Measurements from ENCODE around the gene KRT84.
"Not testable (repeated sequence)": the region's sequence is repeated elsewhere in the genome, so short reads cannot be mapped to it uniquely, and the experiment has no call there.

KRT84 gene

GRCh38 chr12:52359621-52360061 lies 25.8 kb downstream of the KRT84 start:
- no peak for DNase-seq (ENCODE audit: low read depth)

- DNase-seq (ENCODE audit: low read depth): no peak
Measured at GRCh38 chr12:52358575-52359350, 26.7 kb downstream of the KRT84 start.

GRCh38 chr12:52356762-52357580 lies 28.5 kb downstream of the KRT84 start:
- DNase-seq (ENCODE audit: low read depth): no peak

GRCh38 chr12:52356031-52356761 lies 29.3 kb downstream of the KRT84 start:
- DNase-seq (ENCODE audit: low read depth): no peak

DNA sequence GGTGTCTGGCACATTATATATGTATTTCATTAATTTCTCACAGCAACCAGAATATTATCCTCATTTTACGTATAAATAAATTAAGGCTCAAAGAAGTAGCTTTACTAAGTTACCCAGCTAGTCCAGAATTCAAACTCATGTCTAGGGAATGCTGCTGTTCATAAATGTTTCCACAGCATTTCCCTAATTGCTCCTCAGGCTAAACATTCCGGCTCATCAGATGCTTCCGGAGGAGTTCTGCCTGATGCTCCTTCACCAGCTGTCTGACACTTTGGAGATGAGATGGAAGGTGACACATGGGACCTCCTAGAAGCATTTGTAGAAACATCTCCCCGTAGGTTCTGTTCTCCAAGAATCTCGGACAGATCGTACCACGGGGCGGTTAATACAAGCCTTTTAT lies 30.3 kb downstream of the KRT84 start:
- no peak for DNase-seq (ENCODE audit: low read depth)

- no peak for DNase-seq (ENCODE audit: low read depth)
Measured at GRCh38 chr12:52354200-52354599, 31.3 kb downstream of the KRT84 start.

DNA sequence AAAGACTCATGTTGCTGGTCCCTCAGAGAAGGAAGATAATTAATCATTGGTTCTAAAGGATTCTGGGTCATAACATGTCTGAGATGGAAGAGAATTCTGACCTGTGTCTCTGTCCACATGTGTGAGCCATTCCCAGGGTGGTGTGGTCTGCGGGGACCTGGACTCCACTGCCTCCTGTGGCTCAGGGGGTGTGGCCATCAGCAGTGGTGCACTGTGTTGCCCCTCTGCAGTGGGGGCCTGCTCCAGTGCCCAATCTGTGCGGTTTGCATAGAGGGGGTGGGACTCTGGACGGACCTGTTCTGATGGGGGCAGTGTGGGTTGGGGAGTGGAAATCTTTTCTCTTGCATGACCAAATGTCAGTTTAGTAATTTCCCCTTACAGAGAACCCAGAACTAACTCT lies 31.7 kb downstream of the KRT84 start:
- DNase-seq (ENCODE audit: low read depth): no peak

DNA sequence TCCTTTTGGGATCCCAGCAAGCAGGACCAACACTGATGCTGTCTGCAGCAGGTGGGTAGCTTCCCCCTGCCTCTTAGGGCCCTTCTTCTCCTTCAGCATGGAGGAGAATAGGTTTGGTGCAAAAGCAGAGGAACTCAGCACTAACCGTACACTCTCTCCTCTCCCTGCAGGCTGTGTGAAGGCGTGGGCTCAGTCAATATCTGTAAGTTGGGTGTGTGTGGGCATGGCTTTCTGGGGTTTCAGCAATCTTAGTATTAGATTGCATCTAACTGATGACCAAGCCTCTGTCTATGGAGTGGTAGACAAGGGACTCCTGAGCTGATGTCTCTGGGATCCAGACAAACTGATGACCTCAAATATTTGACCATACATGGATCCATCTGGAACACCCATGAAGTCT lies 32.5 kb downstream of the KRT84 start:
- no peak for DNase-seq (ENCODE audit: low read depth)

GRCh38 chr12:52351196-52352059 lies 34.0 kb downstream of the KRT84 start:
- DNase-seq (ENCODE audit: low read depth): no peak

- no peak for DNase-seq (ENCODE audit: low read depth)
Measured at GRCh38 chr12:52350786-52351185, 34.7 kb downstream of the KRT84 start.

DNA sequence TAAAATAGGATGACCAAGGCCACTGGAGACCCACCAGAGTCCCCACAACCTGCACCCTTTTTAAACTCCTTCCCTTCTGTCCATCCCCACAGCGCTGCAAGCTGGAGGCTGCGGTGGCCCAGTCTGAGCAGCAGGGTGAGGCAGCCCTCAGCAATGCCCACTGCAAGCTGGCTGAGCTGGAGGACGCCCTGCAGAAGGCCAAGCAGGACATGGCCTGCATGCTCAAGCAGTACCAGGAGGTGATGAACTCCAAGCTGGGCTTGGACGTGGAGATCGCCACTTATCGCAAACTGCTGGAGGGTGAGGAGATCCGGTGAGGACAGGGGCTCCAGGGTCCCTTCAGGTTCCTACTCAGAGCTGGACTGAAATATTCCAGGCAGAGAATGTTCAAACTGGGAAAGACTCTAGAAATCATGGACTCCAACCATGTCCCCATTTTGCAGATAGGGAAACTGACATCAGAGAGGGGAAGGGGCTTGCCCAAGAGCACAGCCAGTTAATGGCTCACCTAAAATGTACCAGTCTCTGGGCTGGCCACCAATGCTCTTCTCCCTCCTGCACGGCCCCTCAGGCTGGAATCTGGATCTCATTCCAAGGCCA lies 35.3 kb downstream of the KRT84 start:
- DNase-seq (ENCODE audit: low read depth): no peak

DNA sequence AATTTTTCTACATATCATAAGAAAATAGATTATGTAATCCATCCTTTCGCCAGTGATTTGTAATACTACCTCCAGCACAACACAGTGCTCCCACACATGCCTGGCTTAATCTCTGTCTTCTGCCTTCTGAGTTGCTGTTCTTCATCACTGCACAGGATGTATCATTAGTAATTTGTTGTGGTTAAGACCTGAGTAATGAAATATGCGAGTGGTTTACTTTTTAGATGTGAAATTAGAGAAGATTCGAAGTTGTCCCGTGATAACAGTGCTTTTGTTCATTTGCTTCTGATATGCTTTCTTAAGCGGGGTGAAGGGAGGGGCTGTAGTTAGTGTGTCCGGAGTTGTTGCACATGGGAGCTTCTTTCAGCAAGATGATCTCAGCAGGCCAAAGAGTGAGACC lies 36.3 kb downstream of the KRT84 start:
- DNase-seq (ENCODE audit: low read depth): no peak

DNA sequence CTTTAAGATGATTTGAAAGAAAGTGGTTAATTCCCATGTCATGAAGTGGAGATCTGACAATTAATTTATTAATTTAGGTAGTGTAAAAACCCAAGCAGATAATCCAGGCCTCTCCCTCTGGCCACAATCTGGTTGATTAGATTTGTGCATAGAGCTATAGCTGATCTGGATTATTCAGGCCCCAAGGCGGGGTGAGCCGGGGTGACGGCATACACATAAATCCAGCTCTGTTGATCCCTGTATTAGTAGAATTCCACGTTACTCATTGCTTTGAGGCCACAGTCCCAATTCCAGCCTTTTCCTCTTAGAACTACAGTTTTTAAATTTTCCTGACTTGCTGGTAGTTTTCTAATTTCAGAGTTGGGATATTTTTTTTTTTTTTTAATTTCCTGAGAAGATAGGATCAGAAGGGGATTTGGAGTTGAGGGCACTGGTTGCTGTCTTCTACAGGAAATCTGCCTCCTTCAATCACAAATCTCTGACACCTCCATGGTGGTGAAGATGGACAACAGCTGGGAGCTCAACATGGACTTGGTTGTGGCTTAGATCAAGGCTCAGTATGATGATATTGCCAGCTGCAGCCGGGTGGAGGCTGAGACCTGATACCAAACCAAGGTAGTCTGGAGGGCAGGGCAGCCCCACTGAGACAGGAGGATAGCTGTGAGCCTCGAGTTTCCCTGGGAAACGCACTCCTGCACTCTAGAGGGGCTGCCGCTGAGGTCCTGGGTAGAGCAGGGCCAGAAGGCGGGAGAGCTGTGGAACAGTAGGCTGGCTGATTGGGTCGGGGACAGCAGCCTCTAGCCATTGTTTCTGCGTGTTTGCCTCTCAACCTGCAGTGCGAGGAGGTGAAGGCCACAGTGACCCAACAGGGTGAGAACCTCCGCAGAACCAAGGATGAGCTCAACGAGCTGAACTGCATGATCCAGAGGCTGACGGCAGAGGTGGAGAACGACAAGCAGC lies 37.6 kb downstream of the KRT84 start:
- DNase-seq (ENCODE audit: low read depth): no peak

DNA sequence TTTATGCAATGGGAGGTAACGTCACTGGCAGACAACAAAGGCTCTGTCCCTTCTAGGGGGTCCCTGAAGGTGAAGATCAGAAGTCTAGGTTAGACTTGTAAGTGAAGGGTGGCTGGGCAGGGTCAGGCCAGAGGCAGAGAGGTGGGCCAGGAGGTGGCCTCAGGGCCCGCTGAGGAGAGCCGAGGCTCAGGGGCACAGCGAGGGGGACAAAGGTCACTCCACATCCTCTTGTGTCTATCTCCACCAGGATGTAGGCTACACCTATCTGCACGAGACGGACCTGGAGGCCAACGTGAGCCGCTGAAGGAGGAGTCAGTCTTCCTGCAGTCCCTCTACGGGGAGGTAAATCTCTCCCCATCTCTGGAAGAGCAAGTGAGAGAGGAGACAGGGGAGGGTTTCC lies 38.4 kb downstream of the KRT84 start:
- no peak for DNase-seq (ENCODE audit: low read depth)

- DNase-seq (ENCODE audit: low read depth): no peak
Measured at GRCh38 chr12:52346593-52346992, 38.9 kb downstream of the KRT84 start.

- not testable (repeated sequence) for DNase-seq (ENCODE audit: low read depth)
Measured at GRCh38 chr12:52345041-52345440, 40.4 kb downstream of the KRT84 start.

DNA sequence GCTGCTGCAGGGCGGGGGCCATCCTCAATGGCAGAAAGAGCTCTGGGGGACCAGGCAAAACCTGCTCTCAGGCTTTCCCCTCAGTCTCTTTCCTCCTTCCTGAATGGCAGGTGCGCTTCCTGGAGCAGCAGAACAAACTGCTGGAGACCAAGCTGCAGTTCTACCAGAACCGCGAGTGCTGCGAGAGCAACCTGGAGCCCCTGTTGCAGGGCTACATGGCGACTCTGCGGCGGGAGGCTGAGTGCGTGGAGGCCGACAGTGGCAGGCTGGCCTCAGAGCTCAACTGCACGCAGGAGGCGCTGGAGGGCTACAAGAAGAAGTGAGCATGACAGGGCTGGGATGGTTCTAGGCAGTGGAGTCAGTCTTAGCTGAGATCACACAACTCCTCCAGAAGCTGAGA lies 41.3 kb downstream of the KRT84 start:
- DNase-seq (ENCODE audit: low read depth): no peak

DNA sequence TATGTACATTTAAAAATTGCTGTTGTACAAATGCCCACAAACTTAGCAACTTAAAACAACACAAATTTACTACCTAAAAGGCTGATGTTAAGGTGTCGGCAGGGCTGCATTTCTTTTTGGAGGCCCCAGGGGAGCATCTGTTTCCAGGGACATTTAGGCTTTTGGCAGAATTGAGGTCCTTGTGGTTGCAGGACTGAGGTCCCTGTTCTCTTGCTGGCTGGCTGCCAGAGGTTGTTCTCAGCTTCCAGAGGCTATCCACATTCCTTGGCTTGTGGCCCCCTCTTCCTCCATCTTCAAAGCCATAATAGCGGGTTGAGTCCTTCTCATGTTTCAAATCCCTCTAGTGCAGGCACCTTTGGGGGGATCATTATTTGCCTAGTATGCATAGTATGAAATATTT lies 41.9 kb downstream of the KRT84 start:
- no peak for DNase-seq (ENCODE audit: low read depth)

DNA sequence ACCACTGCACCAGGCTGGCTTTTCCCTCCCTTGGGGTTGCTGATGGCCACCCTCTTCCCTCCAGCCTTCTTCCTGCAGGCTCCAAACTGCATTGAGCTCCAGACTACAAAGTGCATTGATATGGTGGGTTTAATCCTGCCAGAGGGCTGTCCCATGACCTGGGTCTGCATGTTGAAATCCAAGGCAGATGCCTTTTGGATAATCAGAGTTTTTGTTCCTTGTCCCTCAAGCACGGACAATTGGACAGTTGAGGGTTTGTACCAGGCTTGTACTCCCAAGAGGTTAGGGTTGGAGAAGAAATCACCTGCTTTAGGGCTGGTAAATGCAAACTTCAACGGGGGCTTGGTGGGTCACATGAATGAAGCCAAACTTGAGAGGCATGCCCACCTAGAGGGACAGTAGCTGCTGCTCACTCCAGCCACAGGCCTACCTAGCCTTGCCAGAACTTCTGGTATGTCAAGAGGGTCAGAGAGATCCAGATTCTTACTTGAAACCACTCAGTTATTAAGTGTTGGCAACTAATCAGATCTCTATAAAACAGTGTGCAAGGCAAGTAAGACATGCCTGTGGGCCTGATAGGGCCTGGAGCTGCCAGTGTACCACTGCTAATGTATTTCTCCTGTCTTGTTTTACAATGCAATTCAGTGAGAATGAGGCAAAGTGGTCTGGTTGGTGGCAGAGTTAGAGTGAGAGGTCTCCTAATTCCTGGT lies 42.5 kb downstream of the KRT84 start:
- DNase-seq (ENCODE audit: low read depth): no peak

Data from activated T-cell treated with anti-CD3 and anti-CD28 coated beads for 48 hours (primary cell).